ENCODE data around the gene DCN.

The DCN gene

GRCh38 chr12:91179315-91179714 lies 3.3 kb downstream of the DCN start:
- Histone ChIP-seq H3K4me1 (ENCODE audit: insufficient read depth, low read length, severe bottlenecking) (no peaks in the 10 kb centered on the region), H3K79me2 (ENCODE audit: insufficient read depth, low read length) (no peaks in the 10 kb centered on the region), H3K4me2 (ENCODE audit: low read length) (no peak overlapping the region), H3K27ac (ENCODE audit: low read depth, low read length, poor library complexity, severe bottlenecking) (no peak overlapping the region), H2AFZ (ENCODE audit: low read length) (no peak overlapping the region), H3K9me3 (ENCODE audit: low read length) (no peaks in the 10 kb centered on the region), H3F3A (ENCODE audit: insufficient read depth, low read length) (no peaks in the 10 kb centered on the region), H3K9me2 (ENCODE audit: low read depth, low read length) (no peaks in the 10 kb centered on the region), H3K9ac (ENCODE audit: low read length) (no peak overlapping the region), H3K27me3 (ENCODE audit: insufficient read depth, low read length) (no peaks in the 10 kb centered on the region), H4K20me1 (ENCODE audit: insufficient read depth, low read length) (no peaks in the 10 kb centered on the region), H3K4me3 (ENCODE audit: low read depth, low read length, poor library complexity, severe bottlenecking) (no peak overlapping the region), H3K36me3 (ENCODE audit: insufficient read depth, low read length) (no peaks in the 10 kb centered on the region)
- no peak for TF ChIP-seq EZH2 (IDR thresholded peaks at IDR 0.05; ENCODE audit: borderline replicate concordance, low read length)
- TF ChIP-seq, protein P1, sequence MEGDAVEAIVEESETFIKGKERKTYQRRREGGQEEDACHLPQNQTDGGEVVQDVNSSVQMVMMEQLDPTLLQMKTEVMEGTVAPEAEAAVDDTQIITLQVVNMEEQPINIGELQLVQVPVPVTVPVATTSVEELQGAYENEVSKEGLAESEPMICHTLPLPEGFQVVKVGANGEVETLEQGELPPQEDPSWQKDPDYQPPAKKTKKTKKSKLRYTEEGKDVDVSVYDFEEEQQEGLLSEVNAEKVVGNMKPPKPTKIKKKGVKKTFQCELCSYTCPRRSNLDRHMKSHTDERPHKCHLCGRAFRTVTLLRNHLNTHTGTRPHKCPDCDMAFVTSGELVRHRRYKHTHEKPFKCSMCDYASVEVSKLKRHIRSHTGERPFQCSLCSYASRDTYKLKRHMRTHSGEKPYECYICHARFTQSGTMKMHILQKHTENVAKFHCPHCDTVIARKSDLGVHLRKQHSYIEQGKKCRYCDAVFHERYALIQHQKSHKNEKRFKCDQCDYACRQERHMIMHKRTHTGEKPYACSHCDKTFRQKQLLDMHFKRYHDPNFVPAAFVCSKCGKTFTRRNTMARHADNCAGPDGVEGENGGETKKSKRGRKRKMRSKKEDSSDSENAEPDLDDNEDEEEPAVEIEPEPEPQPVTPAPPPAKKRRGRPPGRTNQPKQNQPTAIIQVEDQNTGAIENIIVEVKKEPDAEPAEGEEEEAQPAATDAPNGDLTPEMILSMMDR (IDR thresholded peaks at IDR 0.05; ENCODE audit: low read length), result no peak

DNA sequence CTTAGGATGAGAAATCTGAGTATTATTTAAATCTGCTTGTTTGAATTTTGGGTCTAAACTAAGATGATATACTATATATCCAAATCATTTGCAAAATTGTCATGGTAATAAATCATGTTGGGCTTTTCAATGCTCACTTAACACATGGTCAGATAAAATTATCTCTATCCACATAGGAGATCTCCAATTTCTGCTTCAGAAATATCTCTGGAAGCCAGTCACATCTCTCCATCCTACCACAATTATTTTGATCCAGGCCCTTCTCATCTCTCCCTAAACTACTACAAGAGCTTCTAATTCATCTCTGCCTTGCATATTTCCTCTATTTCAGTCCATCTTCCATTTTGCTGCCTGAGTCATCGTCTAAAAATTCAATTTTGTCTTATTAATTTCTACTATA lies 3.8 kb downstream of the DCN start:
- no peak overlapping the region for H3K9ac ChIP-seq (ENCODE audit: low read length)
- H3F3A ChIP-seq (ENCODE audit: insufficient read depth, low read length), result no peaks in the 10 kb centered on the region
- no peak overlapping the region for H3K4me3 ChIP-seq (ENCODE audit: low read depth, low read length, poor library complexity, severe bottlenecking)
- H3K36me3 ChIP-seq (ENCODE audit: insufficient read depth, low read length), result no peaks in the 10 kb centered on the region
- H3K27me3 ChIP-seq (ENCODE audit: insufficient read depth, low read length), result no peaks in the 10 kb centered on the region
- H3K9me3 ChIP-seq (ENCODE audit: low read length), result no peaks in the 10 kb centered on the region
- TF ChIP-seq EZH2 (IDR thresholded peaks at IDR 0.05; ENCODE audit: borderline replicate concordance, low read length), result no peak
- TF ChIP-seq, protein P1 (IDR thresholded peaks at IDR 0.05; ENCODE audit: low read length), result no peak
- no peaks in the 10 kb centered on the region for H4K20me1 ChIP-seq (ENCODE audit: insufficient read depth, low read length)
- no peaks in the 10 kb centered on the region for H3K79me2 ChIP-seq (ENCODE audit: insufficient read depth, low read length)
- no peak overlapping the region for H3K27ac ChIP-seq (ENCODE audit: low read depth, low read length, poor library complexity, severe bottlenecking)
- no peaks in the 10 kb centered on the region for H3K9me2 ChIP-seq (ENCODE audit: low read depth, low read length)
- no peaks in the 10 kb centered on the region for H3K4me1 ChIP-seq (ENCODE audit: insufficient read depth, low read length, severe bottlenecking)
- no peak overlapping the region for H3K4me2 ChIP-seq (ENCODE audit: low read length)
- no peak overlapping the region for H2AFZ ChIP-seq (ENCODE audit: low read length)

- Histone ChIP-seq H3F3A (ENCODE audit: insufficient read depth, low read length) (no peaks in the 10 kb centered on the region), H4K20me1 (ENCODE audit: insufficient read depth, low read length) (no peaks in the 10 kb centered on the region), H3K9me2 (ENCODE audit: low read depth, low read length) (no peaks in the 10 kb centered on the region), H3K4me3 (ENCODE audit: low read depth, low read length, poor library complexity, severe bottlenecking) (no peak overlapping the region), H2AFZ (ENCODE audit: low read length) (no peak overlapping the region), H3K27me3 (ENCODE audit: insufficient read depth, low read length) (no peaks in the 10 kb centered on the region), H3K36me3 (ENCODE audit: insufficient read depth, low read length) (no peaks in the 10 kb centered on the region), H3K9me3 (ENCODE audit: low read length) (no peaks in the 10 kb centered on the region), H3K4me1 (ENCODE audit: insufficient read depth, low read length, severe bottlenecking) (no peaks in the 10 kb centered on the region), H3K79me2 (ENCODE audit: insufficient read depth, low read length) (no peaks in the 10 kb centered on the region), H3K4me2 (ENCODE audit: low read length) (peak overlapping the region; percentile 30; the same call in 1 of the 2 replicates), H3K27ac (ENCODE audit: low read depth, low read length, poor library complexity, severe bottlenecking) (no peak overlapping the region), H3K9ac (ENCODE audit: low read length) (no peak overlapping the region)
- no peak for TF ChIP-seq EZH2 (IDR thresholded peaks at IDR 0.05; ENCODE audit: borderline replicate concordance, low read length)
- TF ChIP-seq, protein P1 (IDR thresholded peaks at IDR 0.05; ENCODE audit: low read length), result peak; percentile 49; the same call in 1 of the 2 replicates
Measured at GRCh38 chr12:91178139-91178561, 4.5 kb downstream of the DCN start.
